CD4-positive, CD25-positive, alpha-beta regulatory T cell (primary cell): ENCODE results near the gene EDN2. TPM values are rescaled to one million over a fixed set of nuclear protein-coding genes. Genes with fewer than 3 reads are reported as not detected.

Experiments
- ATAC-seq, 2 donors: fragments of 150-1000 bp; cut with Tn5 transposase; one replicate each; pipeline ENCODE4 v1.10.0; 2021; ENCODE audit warnings: low read depth in 2 of 2, moderate number of reproducible peaks in 2 of 2, moderate library complexity in 1 of 2
- DNase-seq, 3 donors: peaks; one replicate each; pipeline versions ENCODE4 v3.0.0 to v3.0.0-alpha.2; 2012 to 2022; ENCODE audit warnings: mixed read lengths in 1 of 3
- H3K27ac ChIP-seq: one replicate; pipeline ENCODE4 v1.7.0; 2013; ENCODE audit warnings: mild to moderate bottlenecking, low read length; ENCODE audit not compliant: insufficient read depth, poor library complexity, severe bottlenecking
- H3K27me3 ChIP-seq: one replicate; pipeline ENCODE4 v1.7.0; 2013; ENCODE audit warnings: low read length; ENCODE audit not compliant: control insufficient read depth, insufficient read depth
- H3K36me3 ChIP-seq: one replicate; pipeline ENCODE4 v1.7.0; 2013; ENCODE audit warnings: mild to moderate bottlenecking, low read length, moderate library complexity; ENCODE audit not compliant: control insufficient read depth, insufficient read depth
- H3K4me1 ChIP-seq: 2 replicates; pipeline ENCODE4 v1.7.0; 2013; ENCODE audit warnings: mild to moderate bottlenecking, low read length; ENCODE audit not compliant: insufficient read depth, control insufficient read depth, poor library complexity, severe bottlenecking
- H3K4me3 ChIP-seq: one replicate; pipeline ENCODE4 v1.7.0; 2013; ENCODE audit warnings: low read depth, mild to moderate bottlenecking, low read length, moderate library complexity
- H3K9me3 ChIP-seq, 2 experiments: 1 replicate in 1 of 2; 2 replicates in 1 of 2; pipeline ENCODE4 v1.7.0; 2013; ENCODE audit warnings: low read length in 2 of 2, mild to moderate bottlenecking in 1 of 2, moderate library complexity in 1 of 2; ENCODE audit not compliant: control insufficient read depth in 2 of 2
- H3K27ac Mint-ChIP-seq, 3 donors: one replicate each; pipeline ENCODE4 v1.8.0; 2020 to 2022; ENCODE audit warnings: mild to moderate bottlenecking in 3 of 3, mixed read lengths in 3 of 3, moderate library complexity in 2 of 3
- H3K27me3 Mint-ChIP-seq: one replicate; pipeline ENCODE4 v1.8.0; 2022; ENCODE audit warnings: mild to moderate bottlenecking, mixed read lengths
- H3K36me3 Mint-ChIP-seq: one replicate; pipeline ENCODE4 v1.8.0; 2020; ENCODE audit warnings: mixed read lengths
- H3K4me1 Mint-ChIP-seq, 4 donors: one replicate each; pipeline ENCODE4 v1.8.0; 2020 to 2022; ENCODE audit warnings: mixed read lengths in 4 of 4, mild to moderate bottlenecking in 1 of 4
- H3K4me3 Mint-ChIP-seq, 4 donors: one replicate each; pipeline ENCODE4 v1.8.0; 2020 to 2022; ENCODE audit warnings: mild to moderate bottlenecking in 4 of 4, mixed read lengths in 4 of 4, moderate library complexity in 3 of 4
- H3K9me3 Mint-ChIP-seq, 7 donors: one replicate each; pipeline ENCODE4 v1.8.0; 2020 to 2022; ENCODE audit warnings: mixed read lengths in 7 of 7, mild to moderate bottlenecking in 3 of 7, moderate library complexity in 2 of 7
- polyA plus RNA-seq, 4 donors: library from polyadenylated mRNA; unstranded; fragments of 300-500 nt; fragmentation: Illumina TruSeq; gene quantifications; one replicate each; pipeline ENCODE4 v1.2.3, GENCODE V29; 2021
- total RNA-seq: library from RNA; stranded (reverse); gene quantifications from one replicate; pipeline ENCODE4 v1.2.3, GENCODE V29; 2022

EDN2 gene
- total and polyA plus RNA-seq, 5 donors from 2014 or later: 0.52 TPM; not detected in 4

GRCh38 chr1:41434306-41434705 is 50.2 kb downstream of the EDN2 start:
- Histone ChIP-seq H3K36me3 (no peaks in the 10 kb centered on the region), H3K4me1 (no peaks in the 10 kb centered on the region), H3K27ac (no peak overlapping the region), H3K4me3 (no peak overlapping the region), H3K27me3 (no peaks in the 10 kb centered on the region), H3K9me3 (no peaks in the 10 kb centered on the region)
- ATAC-seq (no peak), DNase-seq (no peak)
- Mint-ChIP-seq H3K9me3 (peaks cover 0 to 2% (median 0%) of the 10 kb centered on the region in 7 donors), H3K4me1 (no peaks in the 10 kb centered on the region), H3K4me3 (no peak overlapping the region), H3K36me3 (no peaks in the 10 kb centered on the region), H3K27ac (no peak overlapping the region), H3K27me3 (peaks cover 13% of the 10 kb centered on the region)

- Mint-ChIP-seq H3K4me1 (no peaks in the 10 kb centered on the region), H3K4me3 (no peak overlapping the region), H3K36me3 (no peaks in the 10 kb centered on the region), H3K27ac (no peak overlapping the region), H3K9me3 (peaks cover 0 to 2% (median 0%) of the 10 kb centered on the region in 7 donors), H3K27me3 (peaks cover 13% of the 10 kb centered on the region)
- Histone ChIP-seq H3K36me3 (no peaks in the 10 kb centered on the region), H3K4me3 (no peak overlapping the region), H3K27me3 (no peaks in the 10 kb centered on the region), H3K4me1 (no peaks in the 10 kb centered on the region), H3K9me3 (no peaks in the 10 kb centered on the region), H3K27ac (no peak overlapping the region)
- no peak for DNase-seq
- ATAC-seq: no peak
Measured at GRCh38 chr1:41433501-41433900, 51.0 kb downstream of the EDN2 start.

- DNase-seq (peak; percentile 35 to 58 (median 35)), ATAC-seq (peak; percentile 47 to 60)
- H3K4me3 Mint-ChIP-seq: no peak overlapping the region
- no peak overlapping the region for H3K27ac Mint-ChIP-seq
- H3K27ac ChIP-seq: no peak overlapping the region
- H3K9me3 Mint-ChIP-seq: peaks cover 0 to 2% (median 0%) of the 10 kb centered on the region in 7 donors
- no peaks in the 10 kb centered on the region for H3K36me3 ChIP-seq
- H3K27me3 Mint-ChIP-seq: peaks cover 13% of the 10 kb centered on the region
- H3K4me3 ChIP-seq: no peak overlapping the region
- no peaks in the 10 kb centered on the region for H3K36me3 Mint-ChIP-seq
- H3K27me3 ChIP-seq: no peaks in the 10 kb centered on the region
- no peaks in the 10 kb centered on the region for H3K4me1 Mint-ChIP-seq
- H3K9me3 ChIP-seq: no peaks in the 10 kb centered on the region
- no peaks in the 10 kb centered on the region for H3K4me1 ChIP-seq
Measured at GRCh38 chr1:41432481-41433280, 51.8 kb downstream of the EDN2 start.

GRCh38 chr1:41431490-41432350 is 52.8 kb downstream of the EDN2 start:
- peaks cover 13% of the 10 kb centered on the region for H3K27me3 Mint-ChIP-seq
- Histone ChIP-seq H3K27ac (no peak overlapping the region), H3K9me3 (no peaks in the 10 kb centered on the region), H3K36me3 (no peaks in the 10 kb centered on the region), H3K4me1 (no peaks in the 10 kb centered on the region), H3K27me3 (no peaks in the 10 kb centered on the region), H3K4me3 (no peak overlapping the region)
- no peak for DNase-seq
- ATAC-seq: no peak
- no peak overlapping the region for H3K27ac Mint-ChIP-seq
- no peaks in the 10 kb centered on the region for H3K36me3 Mint-ChIP-seq
- no peak overlapping the region for H3K4me3 Mint-ChIP-seq
- peaks cover 0 to 2% (median 0%) of the 10 kb centered on the region in 7 donors for H3K9me3 Mint-ChIP-seq
- no peaks in the 10 kb centered on the region for H3K4me1 Mint-ChIP-seq

GRCh38 chr1:41430582-41430981 is 53.9 kb downstream of the EDN2 start:
- Histone ChIP-seq H3K4me1 (no peaks in the 10 kb centered on the region), H3K27me3 (no peaks in the 10 kb centered on the region), H3K4me3 (no peak overlapping the region), H3K36me3 (no peaks in the 10 kb centered on the region), H3K9me3 (no peaks in the 10 kb centered on the region), H3K27ac (no peak overlapping the region)
- no peak for ATAC-seq
- no peak overlapping the region for H3K4me3 Mint-ChIP-seq
- H3K27ac Mint-ChIP-seq: no peak overlapping the region
- no peak for DNase-seq
- H3K4me1 Mint-ChIP-seq: no peaks in the 10 kb centered on the region
- no peaks in the 10 kb centered on the region for H3K36me3 Mint-ChIP-seq
- peaks cover 0 to 2% (median 0%) of the 10 kb centered on the region in 7 donors for H3K9me3 Mint-ChIP-seq
- peaks cover 13% of the 10 kb centered on the region for H3K27me3 Mint-ChIP-seq

GRCh38 chr1:41430069-41430468 is 54.4 kb downstream of the EDN2 start:
- Mint-ChIP-seq H3K9me3 (peaks cover 0 to 2% (median 0%) of the 10 kb centered on the region in 7 donors), H3K27me3 (peaks cover 11% of the 10 kb centered on the region), H3K4me3 (no peak overlapping the region), H3K27ac (no peak overlapping the region), H3K36me3 (no peaks in the 10 kb centered on the region), H3K4me1 (no peaks in the 10 kb centered on the region)
- no peaks in the 10 kb centered on the region for H3K4me1 ChIP-seq
- no peaks in the 10 kb centered on the region for H3K36me3 ChIP-seq
- DNase-seq (no peak), ATAC-seq (no peak)
- H3K9me3 ChIP-seq: no peaks in the 10 kb centered on the region
- H3K4me3 ChIP-seq: no peak overlapping the region
- no peaks in the 10 kb centered on the region for H3K27me3 ChIP-seq
- no peak overlapping the region for H3K27ac ChIP-seq

GRCh38 chr1:41429641-41430035 is 54.8 kb downstream of the EDN2 start:
- Histone ChIP-seq H3K27ac (no peak overlapping the region), H3K4me1 (no peaks in the 10 kb centered on the region), H3K4me3 (no peak overlapping the region), H3K9me3 (no peaks in the 10 kb centered on the region), H3K36me3 (no peaks in the 10 kb centered on the region), H3K27me3 (no peaks in the 10 kb centered on the region)
- Mint-ChIP-seq H3K4me3 (no peak overlapping the region), H3K27ac (no peak overlapping the region), H3K4me1 (no peaks in the 10 kb centered on the region), H3K9me3 (peaks cover 0 to 2% (median 0%) of the 10 kb centered on the region in 7 donors), H3K27me3 (peaks cover 7% of the 10 kb centered on the region), H3K36me3 (no peaks in the 10 kb centered on the region)
- DNase-seq (no peak), ATAC-seq (no peak)
